Measurements from ENCODE around the gene KRT80. TPM values are rescaled to one million over a fixed set of nuclear protein-coding genes. Genes with fewer than 3 reads are reported as not detected.

The KRT80 gene
- total RNA-seq, 4 donors from 2014 or later, result 1.1 TPM; not detected in 3

DNA sequence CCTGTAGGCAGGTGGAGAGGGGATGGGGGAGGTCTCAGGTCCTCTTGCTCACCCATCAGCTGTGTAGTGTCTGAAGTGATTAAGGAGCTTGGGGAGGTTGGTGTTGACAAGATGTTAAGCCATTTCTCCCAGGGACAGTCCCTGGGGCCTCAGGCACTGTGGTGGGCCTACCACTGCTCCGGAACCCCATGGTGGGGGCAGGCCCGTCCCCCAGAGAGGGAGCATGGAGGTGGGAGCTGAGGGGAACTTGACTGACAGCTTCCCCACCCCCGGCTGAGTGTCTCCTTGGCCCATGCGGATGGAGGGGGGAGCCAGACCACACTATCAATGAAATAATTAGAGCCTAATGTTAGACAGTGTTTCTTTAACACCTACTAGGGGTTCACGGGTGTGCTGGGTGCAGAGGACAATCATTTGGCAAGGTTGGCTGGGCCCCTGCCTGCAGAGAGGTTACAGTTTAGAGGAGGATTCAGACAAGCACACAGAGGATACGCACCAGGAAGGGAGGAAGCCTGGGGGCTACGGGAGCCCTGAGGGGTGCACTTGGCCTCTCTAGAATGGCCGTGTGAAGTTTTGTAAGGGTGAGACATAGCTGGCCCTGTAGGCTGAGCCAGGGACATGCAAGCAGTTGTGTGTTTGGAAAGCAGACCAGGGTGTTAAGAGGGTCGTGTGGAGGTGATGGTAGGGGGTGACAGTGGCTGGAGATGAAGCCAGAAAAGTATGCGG, 19.3 kb upstream of the KRT80 start:
- TF ChIP-seq, protein P1, sequence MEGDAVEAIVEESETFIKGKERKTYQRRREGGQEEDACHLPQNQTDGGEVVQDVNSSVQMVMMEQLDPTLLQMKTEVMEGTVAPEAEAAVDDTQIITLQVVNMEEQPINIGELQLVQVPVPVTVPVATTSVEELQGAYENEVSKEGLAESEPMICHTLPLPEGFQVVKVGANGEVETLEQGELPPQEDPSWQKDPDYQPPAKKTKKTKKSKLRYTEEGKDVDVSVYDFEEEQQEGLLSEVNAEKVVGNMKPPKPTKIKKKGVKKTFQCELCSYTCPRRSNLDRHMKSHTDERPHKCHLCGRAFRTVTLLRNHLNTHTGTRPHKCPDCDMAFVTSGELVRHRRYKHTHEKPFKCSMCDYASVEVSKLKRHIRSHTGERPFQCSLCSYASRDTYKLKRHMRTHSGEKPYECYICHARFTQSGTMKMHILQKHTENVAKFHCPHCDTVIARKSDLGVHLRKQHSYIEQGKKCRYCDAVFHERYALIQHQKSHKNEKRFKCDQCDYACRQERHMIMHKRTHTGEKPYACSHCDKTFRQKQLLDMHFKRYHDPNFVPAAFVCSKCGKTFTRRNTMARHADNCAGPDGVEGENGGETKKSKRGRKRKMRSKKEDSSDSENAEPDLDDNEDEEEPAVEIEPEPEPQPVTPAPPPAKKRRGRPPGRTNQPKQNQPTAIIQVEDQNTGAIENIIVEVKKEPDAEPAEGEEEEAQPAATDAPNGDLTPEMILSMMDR (IDR thresholded peaks at IDR 0.05), result no peak
- no peak for TF ChIP-seq POLR2A (IDR thresholded peaks at IDR 0.05)
- peak in 1 of 2 donors; percentile 8 for DNase-seq
- Histone ChIP-seq H3K27me3 (no peaks in the 10 kb centered on the region), H3K27ac (no peak overlapping the region), H3K36me3 (no peaks in the 10 kb centered on the region), H3K9me3 (no peaks in the 10 kb centered on the region), H3K4me1 (peaks cover 0 to 4% of the 10 kb centered on the region in 2 donors), H3K4me3 (no peak overlapping the region)
- intact Hi-C loops (cut with DNase I; ENCODE audit: low total_unique reads), result loop anchor here (5.0 kb wide), 1 partner anchor 54 kb away; no protein-coding TSS in a partner anchor

DNA sequence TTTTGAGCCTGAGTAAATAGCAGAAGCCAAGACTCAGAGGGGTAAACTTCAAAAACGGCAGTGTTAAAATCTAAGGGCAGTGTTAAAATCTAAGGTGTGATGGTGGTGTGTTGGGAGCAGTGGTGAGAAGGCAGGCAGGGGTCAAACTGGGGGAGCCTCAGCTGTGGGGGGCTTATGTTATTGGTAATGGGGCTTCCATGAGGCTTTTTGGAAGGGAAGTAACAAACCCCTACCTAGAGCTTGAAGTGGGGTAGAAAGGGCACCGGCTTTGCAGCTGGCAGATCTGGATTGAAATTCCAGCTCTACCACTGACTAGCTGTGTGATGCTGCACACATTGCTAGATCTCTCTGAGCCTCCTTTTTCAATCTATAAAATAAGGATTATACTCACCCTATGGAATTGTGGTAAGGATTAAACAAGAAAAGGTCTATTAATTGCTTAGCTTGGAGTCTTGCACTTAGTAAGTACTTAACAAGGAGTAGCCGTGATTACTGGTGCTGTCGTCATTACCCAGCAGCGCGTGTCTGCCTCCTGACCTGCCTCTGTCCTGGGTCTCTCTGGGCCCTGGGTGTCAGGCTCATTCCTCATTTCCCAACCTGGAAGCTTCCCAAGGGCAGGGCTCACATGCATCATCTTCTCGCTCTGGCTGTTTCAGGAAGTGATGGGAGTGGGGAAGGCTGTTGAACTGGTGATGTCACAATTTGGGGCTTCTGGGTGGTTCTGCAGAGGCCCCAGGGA, 18.5 kb upstream of the KRT80 start:
- Histone ChIP-seq H3K4me1 (peaks cover 0 to 4% of the 10 kb centered on the region in 2 donors), H3K27me3 (no peaks in the 10 kb centered on the region), H3K36me3 (no peaks in the 10 kb centered on the region), H3K27ac (no peak overlapping the region), H3K9me3 (no peaks in the 10 kb centered on the region), H3K4me3 (no peak overlapping the region)
- DNase-seq, result peak in 1 of 2 donors; percentile 13
- TF ChIP-seq, protein P1 (IDR thresholded peaks at IDR 0.05), result no peak
- no peak for TF ChIP-seq POLR2A (IDR thresholded peaks at IDR 0.05)
- intact Hi-C loops (cut with DNase I; ENCODE audit: low total_unique reads), result loop anchor here (5.0 kb wide), 1 partner anchor 53 kb away; no protein-coding TSS in a partner anchor

DNA sequence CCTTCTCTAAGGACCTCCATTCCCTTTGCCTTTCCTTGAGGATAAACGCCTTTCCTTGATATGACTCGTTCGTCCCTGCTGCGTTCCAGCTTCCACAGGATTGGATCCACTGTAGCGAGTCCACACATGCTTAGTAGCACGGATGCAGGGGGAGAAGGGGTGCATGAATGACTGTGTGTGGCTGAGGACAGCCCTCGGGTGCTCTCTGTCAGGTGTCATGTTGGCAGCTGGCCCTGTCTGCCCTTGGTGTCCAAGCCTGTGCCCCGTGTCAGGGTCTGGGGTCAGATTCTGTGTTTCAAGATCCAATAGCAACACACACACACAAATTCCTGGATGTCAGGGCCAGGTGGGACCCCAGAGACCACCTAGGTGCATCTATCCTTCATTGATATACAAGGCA, 17.5 kb upstream of the KRT80 start:
- H3K9me3 ChIP-seq, result no peaks in the 10 kb centered on the region
- no peaks in the 10 kb centered on the region for H3K27me3 ChIP-seq
- H3K36me3 ChIP-seq, result no peaks in the 10 kb centered on the region
- no peak overlapping the region for H3K4me3 ChIP-seq
- peaks cover 0 to 4% of the 10 kb centered on the region in 2 donors for H3K4me1 ChIP-seq
- peak in 1 of 2 donors; percentile 11 for DNase-seq
- no peak overlapping the region for H3K27ac ChIP-seq
- intact Hi-C loops (cut with DNase I; ENCODE audit: low total_unique reads), result no loop called here
- no peak for TF ChIP-seq POLR2A (IDR thresholded peaks at IDR 0.05)
- TF ChIP-seq, protein P1 (IDR thresholded peaks at IDR 0.05), result no peak

DNA sequence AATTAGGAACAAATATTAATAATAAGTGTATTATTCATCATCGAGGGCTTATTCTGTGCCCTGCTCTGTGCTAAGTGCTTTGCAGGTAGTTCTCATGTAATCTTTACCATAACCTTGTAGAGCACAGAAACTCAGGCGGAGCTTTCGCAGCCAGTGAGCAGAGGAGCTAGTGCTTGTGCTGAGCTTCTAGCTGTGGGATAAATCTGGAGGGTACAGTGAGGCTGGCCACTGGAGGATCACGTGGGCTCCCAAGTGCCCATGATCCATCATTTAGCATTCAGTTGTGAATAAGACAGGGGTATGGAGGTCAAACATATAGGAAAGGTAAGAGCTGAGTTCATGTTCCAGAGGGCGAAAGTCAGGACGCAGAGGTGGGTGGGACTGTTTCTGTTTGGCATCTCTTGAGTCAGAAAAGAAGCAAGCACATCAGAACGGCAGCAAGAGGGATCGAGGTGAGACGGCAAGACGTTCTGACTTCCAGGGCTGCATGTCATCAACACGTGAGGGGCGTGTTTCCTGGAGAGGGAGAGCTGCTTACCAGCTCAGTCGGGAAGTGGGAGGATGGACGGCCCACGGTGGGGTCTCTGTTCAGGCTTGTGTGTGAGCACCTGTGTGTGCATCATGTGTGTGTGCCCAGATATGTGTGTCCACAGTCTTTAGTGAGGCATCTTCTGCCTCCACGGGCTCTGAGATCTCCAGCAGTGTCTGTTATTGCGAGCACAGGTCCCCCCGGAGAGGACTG, 16.8 kb upstream of the KRT80 start:
- Histone ChIP-seq H3K36me3 (no peaks in the 10 kb centered on the region), H3K4me3 (no peak overlapping the region), H3K4me1 (peaks cover 0 to 3% of the 10 kb centered on the region in 2 donors), H3K27ac (no peak overlapping the region), H3K27me3 (no peaks in the 10 kb centered on the region), H3K9me3 (no peaks in the 10 kb centered on the region)
- peak in 1 of 2 donors; percentile 10 for DNase-seq
- intact Hi-C loops (cut with DNase I; ENCODE audit: low total_unique reads), result no loop called here
- TF ChIP-seq, protein P1 (IDR thresholded peaks at IDR 0.05), result no peak
- TF ChIP-seq POLR2A (IDR thresholded peaks at IDR 0.05), result no peak

Data from uterus (tissue), 4 donors.